Breast epithelium (tissue), 3 donors: ENCODE results near the gene IQSEC2.

Source experiments
- POLR2A ChIP-seq: fragments of 450-650 bp; IDR thresholded peaks from one replicate; pipeline ENCODE4 v1.6.1; 2016; ENCODE audit warnings: antibody characterized with exemption, mild to moderate bottlenecking, moderate library complexity
- TF ChIP-seq, protein P1 (sequence below), 3 donors: fragments of 450-650 bp; IDR thresholded peaks; one replicate each; pipeline ENCODE4 v1.5.1; 2016 to 2017; ENCODE audit warnings: antibody characterized with exemption in 3 of 3, mild to moderate bottlenecking in 3 of 3, moderate library complexity in 3 of 3

DNA sequence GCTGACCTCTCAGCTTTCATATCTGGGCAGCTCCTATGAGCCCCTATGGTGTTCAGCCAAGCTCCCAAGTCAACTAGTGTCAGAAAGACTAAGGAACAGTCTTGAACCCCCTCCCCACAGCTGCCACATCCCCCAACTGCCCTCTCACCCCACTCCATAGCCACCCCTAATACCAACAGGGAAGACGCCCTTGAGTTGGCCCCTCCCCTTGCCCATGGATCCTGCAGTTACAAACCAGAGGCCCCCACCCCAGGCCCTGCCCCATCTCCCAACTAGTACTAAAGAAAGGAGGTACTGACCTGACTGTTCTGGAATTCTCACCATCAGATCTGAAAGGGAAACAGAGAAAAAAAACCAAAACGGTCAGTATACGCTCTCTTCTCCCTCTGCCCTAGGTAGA, 10.2 kb upstream of the IQSEC2 start:
- TF ChIP-seq, protein P1, sequence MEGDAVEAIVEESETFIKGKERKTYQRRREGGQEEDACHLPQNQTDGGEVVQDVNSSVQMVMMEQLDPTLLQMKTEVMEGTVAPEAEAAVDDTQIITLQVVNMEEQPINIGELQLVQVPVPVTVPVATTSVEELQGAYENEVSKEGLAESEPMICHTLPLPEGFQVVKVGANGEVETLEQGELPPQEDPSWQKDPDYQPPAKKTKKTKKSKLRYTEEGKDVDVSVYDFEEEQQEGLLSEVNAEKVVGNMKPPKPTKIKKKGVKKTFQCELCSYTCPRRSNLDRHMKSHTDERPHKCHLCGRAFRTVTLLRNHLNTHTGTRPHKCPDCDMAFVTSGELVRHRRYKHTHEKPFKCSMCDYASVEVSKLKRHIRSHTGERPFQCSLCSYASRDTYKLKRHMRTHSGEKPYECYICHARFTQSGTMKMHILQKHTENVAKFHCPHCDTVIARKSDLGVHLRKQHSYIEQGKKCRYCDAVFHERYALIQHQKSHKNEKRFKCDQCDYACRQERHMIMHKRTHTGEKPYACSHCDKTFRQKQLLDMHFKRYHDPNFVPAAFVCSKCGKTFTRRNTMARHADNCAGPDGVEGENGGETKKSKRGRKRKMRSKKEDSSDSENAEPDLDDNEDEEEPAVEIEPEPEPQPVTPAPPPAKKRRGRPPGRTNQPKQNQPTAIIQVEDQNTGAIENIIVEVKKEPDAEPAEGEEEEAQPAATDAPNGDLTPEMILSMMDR (IDR thresholded peaks at IDR 0.05), result no peak
- TF ChIP-seq POLR2A, result no peak
